Measurements from ENCODE around the gene ADH1B. TPM values are rescaled to one million over a fixed set of nuclear protein-coding genes. Genes with fewer than 3 reads are reported as not detected.

ADH1B gene
- total and polyA plus RNA-seq, 2 experiments from 2014 or later: not detected

GRCh38 chr4:99275885-99276284, 45.3 kb downstream of the ADH1B start:
- Mint-ChIP-seq H3K27ac (no peak overlapping the region), H3K4me3 (no peak overlapping the region), H3K9me3 (peaks cover 5% of the 10 kb centered on the region; the same call in 1 of the 3 replicates), H3K36me3 (ENCODE audit: low read depth) (no peaks in the 10 kb centered on the region; the same call in 1 of the 3 replicates), H3K27me3 (ENCODE audit: insufficient read depth, low read depth, poor library complexity) (no peaks in the 10 kb centered on the region), H3K4me1 (peaks cover 7% of the 10 kb centered on the region)
- ATAC-seq (no peak), DNase-seq (ENCODE audit: low spot score) (no peak)
- Histone ChIP-seq H3K27me3 (ENCODE audit: insufficient read depth) (no peaks in the 10 kb centered on the region), H3K4me3 (no peak overlapping the region), H3K79me2 (replicated peaks; ENCODE audit: insufficient read depth) (no peaks in the 10 kb centered on the region), H3K4me2 (no peak overlapping the region), H3K27ac (ENCODE audit: low read depth) (no peak overlapping the region), H4K20me1 (replicated peaks; ENCODE audit: insufficient read depth) (no peaks in the 10 kb centered on the region), H2AFZ (no peak overlapping the region), H3K4me1 (ENCODE audit: insufficient read depth) (peaks cover 10% of the 10 kb centered on the region; the same call in 1 of the 2 replicates), H3F3A (replicated peaks; ENCODE audit: low read depth) (no peaks in the 10 kb centered on the region), H3K36me3 (ENCODE audit: insufficient read depth) (no peaks in the 10 kb centered on the region), H3K9me2 (ENCODE audit: insufficient read depth) (peaks cover 5% of the 10 kb centered on the region; the same call in 1 of the 2 replicates)
- TF ChIP-seq NANOG (IDR thresholded peaks at IDR 0.05; ENCODE audit: borderline replicate concordance) (no peak), EZH2phosphoT487 (IDR thresholded peaks at IDR 0.05; ENCODE audit: unreplicated experiment) (no peak), ZNF114 (CRISPR knock-in tag; IDR thresholded peaks at IDR 0.05) (no peak), ZNF462 (CRISPR knock-in tag; IDR thresholded peaks at IDR 0.05) (no peak), ETS1 (IDR thresholded peaks at IDR 0.05) (no peak), REST (IDR thresholded peaks at IDR 0.05; ENCODE audit: unreplicated experiment) (no peak), POLR2AphosphoS5 (IDR thresholded peaks at IDR 0.05; ENCODE audit: low read depth) (no peak), CTCF (conservative IDR thresholded peaks at IDR 0.05; ENCODE audit: low read depth in 2 of 2) (no peak), CREB1 (CRISPR knock-in tag; IDR thresholded peaks at IDR 0.05; ENCODE audit: low read depth) (no peak), EZH2 (IDR thresholded peaks at IDR 0.05; ENCODE audit: low read depth, unreplicated experiment) (no peak)

Measured in GM23338 (cell line).